ENCODE results near the gene CEP170B. TPM values are rescaled to one million over a fixed set of nuclear protein-coding genes. Genes with fewer than 3 reads are reported as not detected.

The CEP170B gene
- total and polyA plus RNA-seq, 2 donors (not counting 1 experiment from before 2014, with no cell fraction given), result 0.16 to 0.59 TPM

GRCh38 chr14:104827177-104828055 lies 37.7 kb upstream of the CEP170B start:
- DNase-seq, result peak; percentile 79
- Histone ChIP-seq H2AFZ (ENCODE audit: insufficient read depth, low read depth, low read length, poor library complexity, severe bottlenecking) (peak overlapping the region; percentile 84), H4K20me1 (ENCODE audit: control insufficient read depth, insufficient read depth, low read length, poor library complexity, severe bottlenecking) (no peaks in the 10 kb centered on the region), H3K9ac (ENCODE audit: low read length) (peak overlapping the region; percentile 50), H3K79me2 (ENCODE audit: control insufficient read depth, insufficient read depth, low read length) (no peaks in the 10 kb centered on the region), H3K36me3 (replicated peaks in 1 of 2; ENCODE audit: control extremely low read depth in 1 of 2, control insufficient read depth in 1 of 2, extremely low read depth in 1 of 2, insufficient read depth in 2 of 2, low read length in 1 of 2) (no peaks in the 10 kb centered on the region), H3K27ac (ENCODE audit: low read length in 2 of 2) (no peak overlapping the region), H3K4me2 (replicated peaks; ENCODE audit: low read depth, low read length, poor library complexity, severe bottlenecking) (peak overlapping the region; percentile 99), H3K27me3 (replicated peaks in 1 of 4; ENCODE audit: control extremely low read depth in 1 of 4, control insufficient read depth in 3 of 4, insufficient read depth in 4 of 4, low read length in 3 of 4) (peaks cover 0 to 21% (median 10%) of the 10 kb centered on the region in 4 experiments), H3K4me3 (ENCODE audit: control extremely low read depth in 1 of 5, extremely low read depth in 1 of 5, insufficient read depth in 1 of 5, low read depth in 2 of 5, low read length in 4 of 5) (peak overlapping the region in 4 of 5 experiments; percentile 26 to 50 (median 48)), H3K4me1 (ENCODE audit: control insufficient read depth in 2 of 2, insufficient read depth in 2 of 2, low read length in 2 of 2) (peaks cover 19 to 21% of the 10 kb centered on the region in 2 donors), H3K9me3 (ENCODE audit: control extremely low read depth in 1 of 3, control insufficient read depth in 2 of 3, insufficient read depth in 1 of 3, low read length in 2 of 3) (peaks cover 0 to 13% (median 0%) of the 10 kb centered on the region in 3 donors)
- H3K27ac Mint-ChIP-seq, result peak overlapping the region; percentile 61
- H3K4me3 Mint-ChIP-seq, result peak overlapping the region; percentile 85
- peaks cover 29% of the 10 kb centered on the region for H3K4me1 Mint-ChIP-seq
- ChIA-PET CTCF (interaction anchor here (1.0 to 4.1 kb wide), 7 partner anchors 19 to 218 kb away, joined by 3 to 89 read pairs (median 5); partner anchors contain the start of genes SIVA1 and ZBTB42), POLR2A (no interaction called here)
- intact Hi-C loops (cut with micrococcal nuclease), result loop anchor here (1.0 to 5.0 kb wide), 3 partner anchors 33 to 355 kb away; partner anchors contain the start of genes AKT1 and NUDT14
- TF ChIP-seq CTCF (IDR thresholded peaks at IDR 0.05), result peak; percentile 70
- no peak for TF ChIP-seq EZH2 (IDR thresholded peaks at IDR 0.05; ENCODE audit: borderline replicate concordance, insufficient read depth, low read depth, low read length, poor library complexity, severe bottlenecking)
- H3K27me3 Mint-ChIP-seq, result peaks cover 10% of the 10 kb centered on the region
- H3K9me3 Mint-ChIP-seq (ENCODE audit: insufficient read depth), result peaks cover 6% of the 10 kb centered on the region
- 6% methylated on average over 38 of the region's 39 CpGs for WGBS (ENCODE audit: insufficient coverage)
- ATAC-seq (ENCODE audit: low read depth), result peak; percentile 67

- Mint-ChIP-seq H3K4me1 (peaks cover 15% of the 10 kb centered on the region), H3K4me3 (no peak overlapping the region), H3K27me3 (no peaks in the 10 kb centered on the region), H3K9me3 (ENCODE audit: insufficient read depth) (no peaks in the 10 kb centered on the region), H3K27ac (no peak overlapping the region)
- no peaks in the 10 kb centered on the region for H3K79me2 ChIP-seq (ENCODE audit: control insufficient read depth, insufficient read depth, low read length)
- POLR2A ChIA-PET, result no interaction called here
- H3K4me1 ChIP-seq (ENCODE audit: control insufficient read depth in 2 of 2, insufficient read depth in 2 of 2, low read length in 2 of 2), result peaks cover 15 to 17% of the 10 kb centered on the region in 2 donors
- no peak overlapping the region for H3K9ac ChIP-seq (ENCODE audit: low read length)
- no peaks in the 10 kb centered on the region for H3K36me3 ChIP-seq (replicated peaks in 1 of 2; ENCODE audit: control extremely low read depth in 1 of 2, control insufficient read depth in 1 of 2, extremely low read depth in 1 of 2, insufficient read depth in 2 of 2, low read length in 1 of 2)
- 86% methylated on average over 9 of the region's 9 CpGs for WGBS (ENCODE audit: insufficient coverage)
- H3K4me2 ChIP-seq (replicated peaks; ENCODE audit: low read depth, low read length, poor library complexity, severe bottlenecking), result no peak overlapping the region
- H4K20me1 ChIP-seq (ENCODE audit: control insufficient read depth, insufficient read depth, low read length, poor library complexity, severe bottlenecking), result no peaks in the 10 kb centered on the region
- no peak for DNase-seq
- H3K27ac ChIP-seq (ENCODE audit: low read length in 2 of 2), result no peak overlapping the region
- H3K9me3 ChIP-seq (ENCODE audit: control extremely low read depth in 1 of 3, control insufficient read depth in 2 of 3, insufficient read depth in 1 of 3, low read length in 2 of 3), result peaks cover 0 to 6% (median 0%) of the 10 kb centered on the region in 3 donors
- H2AFZ ChIP-seq (ENCODE audit: insufficient read depth, low read depth, low read length, poor library complexity, severe bottlenecking), result no peak overlapping the region
- CTCF ChIA-PET, result interaction anchor here (1.1 to 2.1 kb wide), 2 partner anchors 62 to 145 kb away, joined by 3 to 8 read pairs; no protein-coding TSS in a partner anchor
- intact Hi-C loops (cut with micrococcal nuclease), result no loop called here
- TF ChIP-seq CTCF (IDR thresholded peaks at IDR 0.05), result no peak
- TF ChIP-seq EZH2 (IDR thresholded peaks at IDR 0.05; ENCODE audit: borderline replicate concordance, insufficient read depth, low read depth, low read length, poor library complexity, severe bottlenecking), result no peak
- H3K4me3 ChIP-seq (ENCODE audit: control extremely low read depth in 1 of 5, extremely low read depth in 1 of 5, insufficient read depth in 1 of 5, low read depth in 2 of 5, low read length in 4 of 5), result no peak overlapping the region
- ATAC-seq (ENCODE audit: low read depth), result no peak
- peaks cover 0 to 12% (median 5%) of the 10 kb centered on the region in 4 experiments for H3K27me3 ChIP-seq (replicated peaks in 1 of 4; ENCODE audit: control extremely low read depth in 1 of 4, control insufficient read depth in 3 of 4, insufficient read depth in 4 of 4, low read length in 3 of 4)
Observed at GRCh38 chr14:104830781-104831180, 34.3 kb upstream of the CEP170B start.
